SW480 (cell line): ENCODE measurements around the gene SPACA9.

Experiments used
- DNase-seq: peaks from one replicate; pipeline ENCODE4 v3.0.0-alpha.2; 2016; ENCODE audit warnings: low spot score

Gene SPACA9

GRCh38 chr9:132894862-132895835, 16.5 kb downstream of the SPACA9 start:
- no peak for DNase-seq

- no peak for DNase-seq
Observed at GRCh38 chr9:132896264-132896663, 17.6 kb downstream of the SPACA9 start.

- no peak for DNase-seq
Observed at GRCh38 chr9:132896906-132897305, 18.2 kb downstream of the SPACA9 start.

GRCh38 chr9:132898051-132898450, 19.4 kb downstream of the SPACA9 start:
- no peak for DNase-seq

GRCh38 chr9:132901858-132902831, 23.4 kb downstream of the SPACA9 start:
- DNase-seq, result peak; percentile 63

GRCh38 chr9:132903574-132904492, 25.1 kb downstream of the SPACA9 start:
- DNase-seq, result no peak

- no peak for DNase-seq
Observed at GRCh38 chr9:132905726-132906125, 27.0 kb downstream of the SPACA9 start.

GRCh38 chr9:132908635-132909034, 29.9 kb downstream of the SPACA9 start:
- no peak for DNase-seq

GRCh38 chr9:132909311-132909710, 30.6 kb downstream of the SPACA9 start:
- DNase-seq, result no peak

- no peak for DNase-seq
Observed at GRCh38 chr9:132910376-132910775, 31.7 kb downstream of the SPACA9 start.

- no peak for DNase-seq
Observed at GRCh38 chr9:132912131-132912530, 33.4 kb downstream of the SPACA9 start.

- DNase-seq, result no peak
Observed at GRCh38 chr9:132914924-132915323, 36.2 kb downstream of the SPACA9 start.

GRCh38 chr9:132919614-132920268, 41.0 kb downstream of the SPACA9 start:
- DNase-seq, result no peak

GRCh38 chr9:132923346-132923902, 44.7 kb downstream of the SPACA9 start:
- DNase-seq, result no peak

- DNase-seq, result no peak
Observed at GRCh38 chr9:132927704-132928103, 49.0 kb downstream of the SPACA9 start.

- no peak for DNase-seq
Observed at GRCh38 chr9:132931178-132931735, 52.6 kb downstream of the SPACA9 start.

- DNase-seq, result no peak
Observed at GRCh38 chr9:132935026-132935425, 56.3 kb downstream of the SPACA9 start.

GRCh38 chr9:132937463-132937901, 58.8 kb downstream of the SPACA9 start:
- no peak for DNase-seq

- no peak for DNase-seq
Observed at GRCh38 chr9:132939169-132939568, 60.5 kb downstream of the SPACA9 start.
